ENCODE results near the gene FAS.
A peak's percentile ranks its signal among the peaks of the same experiment; 100 is the strongest.

FAS gene

DNA sequence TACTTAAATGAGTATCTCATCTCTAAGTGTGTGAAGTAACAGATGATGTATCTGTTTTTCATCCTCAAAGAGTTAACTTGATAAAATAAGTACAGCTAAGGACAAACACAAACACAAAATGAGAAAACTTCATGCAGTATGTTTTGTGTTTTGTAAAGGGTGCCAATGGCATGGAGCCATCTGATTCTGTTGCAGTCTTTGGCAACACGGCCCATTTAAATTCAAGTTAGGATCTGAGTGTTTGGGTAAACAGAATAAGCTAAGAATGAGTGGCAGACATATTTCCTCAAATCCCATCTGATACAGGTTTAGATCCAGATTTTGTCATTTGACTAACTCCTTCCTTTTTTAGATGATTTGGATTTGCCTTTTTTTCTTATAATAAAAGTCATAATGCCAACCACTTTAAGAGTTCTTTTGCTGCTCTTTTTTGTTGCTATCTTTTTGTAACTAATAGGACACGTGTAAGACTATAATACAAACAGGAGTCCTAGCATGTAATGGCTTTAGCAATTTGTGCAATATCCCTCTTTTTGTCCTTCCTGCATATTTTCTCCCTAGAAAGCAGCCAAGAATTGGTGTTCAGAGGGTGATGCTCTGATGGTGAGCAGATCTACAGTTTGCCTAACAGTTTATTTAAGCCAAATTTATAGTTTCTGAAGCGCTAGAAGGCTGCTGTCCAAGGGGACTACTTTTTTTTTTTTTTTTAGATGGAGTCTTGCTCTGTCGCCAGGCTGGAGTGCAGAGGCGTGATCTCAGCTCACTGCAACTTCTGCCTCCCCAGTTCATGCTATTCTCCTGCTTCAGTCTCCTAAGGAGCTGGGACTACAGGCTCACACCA is 19.2 kb upstream of the FAS start:
- no peak for DNase-seq (ENCODE audit: low read depth, low spot score)

DNA sequence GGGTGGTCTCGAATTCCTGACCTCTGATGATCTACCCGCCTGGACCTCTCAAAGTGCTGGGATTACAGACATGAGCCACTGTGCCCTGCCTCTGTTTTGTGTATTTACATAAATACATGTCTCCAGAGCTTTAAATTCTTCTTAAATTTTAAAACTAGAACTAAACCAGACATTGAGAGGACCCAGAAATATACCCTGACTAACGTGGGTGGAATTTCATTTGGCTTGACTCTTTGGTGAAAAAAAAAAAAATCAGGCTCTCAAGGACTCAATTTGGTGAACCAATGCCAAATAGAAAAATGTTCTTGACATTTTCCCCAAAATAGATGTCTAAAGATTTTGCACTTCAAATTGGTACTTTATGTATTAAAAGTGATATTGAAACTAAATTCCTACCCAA is 16.6 kb upstream of the FAS start:
- DNase-seq (ENCODE audit: low read depth, low spot score): peak; percentile 34

DNA sequence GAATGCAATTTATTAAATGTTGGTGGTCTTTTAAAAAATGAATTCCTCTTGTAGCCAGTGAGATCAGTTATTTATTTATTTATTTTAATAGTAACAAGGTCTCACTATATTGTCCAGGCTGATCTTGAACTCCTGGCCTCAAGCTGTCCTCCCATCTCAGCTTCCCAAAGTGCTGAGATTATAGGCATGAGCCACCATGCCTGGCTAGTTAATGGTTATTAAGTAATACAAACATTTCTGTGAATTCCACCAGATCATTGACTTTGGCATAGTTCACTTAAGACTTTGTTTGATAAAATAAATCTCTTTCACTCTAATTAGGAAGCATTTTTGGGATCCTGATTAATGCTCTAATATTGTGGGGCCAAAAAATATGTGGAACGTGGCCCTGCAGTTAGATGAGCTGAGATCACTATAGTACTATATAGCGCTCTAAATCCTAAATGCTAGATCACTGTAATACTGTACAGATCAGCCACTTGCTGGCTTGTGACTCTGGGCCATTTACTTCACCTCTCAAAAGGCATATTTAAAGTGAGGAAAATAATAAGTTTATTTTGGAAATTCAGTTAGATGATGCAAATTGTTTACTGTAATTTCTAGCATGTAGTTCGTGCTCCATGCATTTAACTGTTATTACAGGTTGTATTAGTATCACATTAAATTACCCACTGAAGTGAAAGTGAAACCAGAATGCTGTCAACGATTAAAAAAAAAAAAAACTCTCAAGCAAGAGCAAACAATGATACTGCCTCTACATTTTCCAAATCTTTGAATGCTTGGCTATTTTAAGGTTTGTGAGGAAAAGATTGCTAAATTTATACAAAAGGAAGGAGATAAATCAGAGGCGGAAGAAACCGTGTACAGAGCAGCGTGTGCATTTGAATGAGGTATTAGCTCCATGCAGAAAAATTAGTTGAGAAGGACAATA is 15.9 kb upstream of the FAS start:
- DNase-seq (ENCODE audit: low read depth, low spot score): peak; percentile 36

DNA sequence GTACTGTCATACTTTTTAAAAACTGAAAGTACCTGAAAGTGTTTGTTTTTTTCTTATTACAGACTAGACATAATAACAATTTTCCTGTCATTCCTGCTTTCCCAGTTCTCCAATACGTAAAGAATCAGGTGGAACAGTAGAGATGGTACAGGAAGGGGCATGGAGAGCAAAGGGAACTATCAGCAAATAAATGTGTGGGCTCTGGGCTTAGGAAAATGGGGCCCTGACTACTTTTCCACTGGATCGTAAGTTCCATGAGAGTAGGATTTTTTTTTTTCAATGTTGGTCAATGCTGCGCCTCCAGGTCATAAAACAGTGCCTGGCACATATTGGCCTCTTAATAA is 15.2 kb upstream of the FAS start:
- no peak for DNase-seq (ENCODE audit: low read depth, low spot score)

DNA sequence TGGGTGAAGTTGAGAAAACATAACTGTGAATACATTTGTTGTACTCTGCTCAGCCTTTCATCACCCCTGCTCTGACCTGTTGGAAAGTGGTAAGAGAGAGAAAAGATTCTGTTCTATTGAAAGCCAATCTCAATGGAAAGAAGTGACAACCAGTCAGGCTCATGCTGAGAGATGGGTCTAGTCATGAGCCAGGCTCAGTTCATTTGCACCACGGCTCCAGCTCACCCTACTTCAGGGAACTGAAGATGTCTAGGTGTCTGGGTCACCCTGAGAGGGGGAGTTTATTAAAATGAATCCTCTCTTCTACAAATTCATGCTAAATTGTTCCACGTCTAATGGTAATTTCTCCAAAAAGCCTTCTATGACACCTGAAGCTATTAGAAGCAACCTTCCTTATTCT is 12.1 kb upstream of the FAS start:
- no peak for DNase-seq (ENCODE audit: low read depth, low spot score)

DNA sequence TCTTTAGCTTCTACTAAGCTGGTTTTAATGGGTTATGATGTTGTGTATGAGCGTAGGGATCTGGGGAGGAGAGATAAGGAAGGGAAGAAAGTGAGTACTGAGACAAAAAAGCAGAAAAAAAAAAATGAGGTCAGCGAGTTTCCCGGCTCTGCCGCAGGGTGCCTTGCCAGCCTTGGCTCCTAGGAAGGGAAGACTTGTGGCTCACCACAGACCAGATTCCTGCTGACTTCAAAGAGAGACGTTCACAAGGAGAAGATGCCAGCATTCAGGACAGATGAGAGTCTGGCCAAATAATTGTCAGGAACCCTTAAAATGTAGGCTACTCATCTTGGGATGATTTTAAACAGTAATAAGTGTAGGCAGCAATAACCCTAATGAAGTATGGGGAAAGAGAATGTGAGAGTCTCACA is 11.4 kb upstream of the FAS start:
- peak; percentile 93 for DNase-seq (ENCODE audit: low read depth, low spot score)

DNA sequence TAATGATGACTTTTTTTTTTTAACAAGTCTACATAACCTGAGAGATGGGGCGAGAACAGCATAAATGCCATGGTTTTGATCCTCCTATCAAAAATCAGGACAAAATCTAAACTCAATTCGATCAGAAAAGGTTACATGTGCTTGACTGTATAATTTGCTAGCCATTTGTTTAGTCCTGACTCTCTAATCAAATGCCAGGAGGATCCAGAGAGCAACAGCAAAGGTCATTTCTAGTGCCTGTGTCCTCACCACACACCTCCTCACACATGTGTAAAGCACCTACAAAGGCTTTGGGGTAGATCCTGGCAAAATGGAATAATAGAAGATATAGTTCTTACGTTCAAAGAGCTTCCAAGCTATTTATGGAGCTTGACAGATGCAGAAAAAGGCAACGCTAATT is 11.0 kb upstream of the FAS start:
- no peak for DNase-seq (ENCODE audit: low read depth, low spot score)

DNA sequence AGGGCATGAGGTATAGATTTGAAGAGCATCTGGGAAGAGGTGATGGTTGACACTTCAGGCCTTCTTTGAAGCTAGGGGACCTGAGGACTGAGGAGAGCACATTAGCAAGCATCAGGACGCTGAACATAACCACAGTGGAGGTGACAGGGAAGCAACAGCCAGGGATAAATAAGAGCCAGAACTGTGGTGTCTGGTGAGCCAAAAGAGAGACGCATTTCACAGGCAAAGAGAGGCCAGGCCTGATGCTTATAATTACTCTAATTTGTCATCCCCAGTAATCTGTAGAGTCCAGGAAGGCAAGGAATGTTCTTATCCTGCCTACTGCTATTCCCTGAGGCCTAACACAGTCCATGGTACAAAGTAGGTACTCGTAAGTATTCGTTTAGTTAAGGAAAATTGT is 10.4 kb upstream of the FAS start:
- no peak for DNase-seq (ENCODE audit: low read depth, low spot score)

DNA sequence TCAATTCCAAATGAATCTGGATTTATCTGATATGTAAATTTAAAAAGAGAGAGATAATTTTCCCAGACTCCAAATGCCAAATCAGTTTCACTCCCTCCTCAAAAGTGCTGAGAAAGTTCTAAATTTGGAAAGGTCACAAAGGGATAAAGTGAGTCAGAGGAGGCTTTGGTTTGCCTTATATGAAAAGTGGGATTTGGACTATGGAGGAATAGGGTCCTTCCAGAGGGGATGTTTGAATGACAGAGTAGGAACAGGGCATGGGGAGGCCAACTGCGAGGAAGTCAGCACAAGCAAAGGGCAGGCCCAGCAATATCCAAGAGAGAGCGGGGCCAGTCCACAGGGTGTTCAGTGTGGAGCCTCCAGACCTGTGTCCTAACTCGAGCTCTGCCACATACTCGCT is 9.8 kb upstream of the FAS start:
- DNase-seq (ENCODE audit: low read depth, low spot score): no peak

DNA sequence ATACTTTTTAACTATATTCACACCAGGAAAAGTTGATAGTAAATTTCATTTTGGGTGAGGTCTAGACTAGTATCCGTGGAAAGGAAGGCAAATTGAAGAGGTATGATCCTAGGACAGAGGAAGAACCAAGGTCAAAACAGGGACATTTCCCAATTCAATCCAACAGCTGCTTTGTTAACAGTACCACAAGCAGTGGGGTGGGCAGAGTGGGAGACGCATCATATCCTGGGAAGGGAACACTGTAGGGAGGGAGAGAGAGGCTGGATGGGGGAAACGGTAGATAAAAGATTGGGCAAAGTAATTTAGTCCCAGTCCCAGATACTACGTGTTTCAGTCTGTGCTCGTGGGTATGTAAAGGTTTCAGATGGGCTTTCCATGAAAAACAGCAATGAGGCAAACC is 9.2 kb upstream of the FAS start:
- DNase-seq (ENCODE audit: low read depth, low spot score): no peak

DNA sequence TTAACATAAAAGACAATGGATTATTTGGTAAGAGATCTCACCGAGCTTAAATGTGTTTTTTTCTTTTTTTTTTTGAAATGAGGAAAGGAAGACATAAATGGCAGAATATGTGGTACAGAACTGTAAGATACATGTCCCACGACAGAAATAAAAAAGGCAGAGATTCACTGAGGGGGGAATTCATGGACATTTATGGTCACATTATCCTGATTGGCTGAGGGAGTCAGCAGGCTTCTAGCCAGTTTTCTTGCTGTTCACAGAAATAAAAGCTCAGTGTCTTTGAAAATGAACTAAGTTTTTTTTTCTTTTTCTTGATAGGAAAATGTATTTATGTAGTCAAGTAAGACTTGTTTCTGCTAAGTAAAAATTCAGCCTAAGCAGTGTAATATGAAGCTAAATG is 8.2 kb upstream of the FAS start:
- no peak for DNase-seq (ENCODE audit: low read depth, low spot score)

DNA sequence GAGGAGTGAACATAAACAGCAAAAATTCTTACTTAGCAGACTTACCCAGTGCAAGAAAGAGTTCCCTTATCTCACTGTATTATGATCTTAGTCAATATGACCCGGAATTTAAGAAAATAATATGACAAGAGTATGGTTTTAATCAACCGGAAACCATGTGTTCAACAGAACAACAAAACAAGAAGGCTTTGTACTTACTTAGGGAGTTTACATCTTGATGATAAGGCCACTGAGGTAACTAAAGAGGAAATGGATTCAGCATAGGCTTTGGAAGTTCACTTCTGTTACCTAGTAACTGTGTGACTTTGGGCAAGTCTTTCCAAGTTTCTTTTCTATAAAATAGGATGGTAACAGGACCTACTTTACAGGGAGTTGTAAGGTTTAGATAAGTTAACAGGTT is 7.4 kb upstream of the FAS start:
- no peak for DNase-seq (ENCODE audit: low read depth, low spot score)

DNA sequence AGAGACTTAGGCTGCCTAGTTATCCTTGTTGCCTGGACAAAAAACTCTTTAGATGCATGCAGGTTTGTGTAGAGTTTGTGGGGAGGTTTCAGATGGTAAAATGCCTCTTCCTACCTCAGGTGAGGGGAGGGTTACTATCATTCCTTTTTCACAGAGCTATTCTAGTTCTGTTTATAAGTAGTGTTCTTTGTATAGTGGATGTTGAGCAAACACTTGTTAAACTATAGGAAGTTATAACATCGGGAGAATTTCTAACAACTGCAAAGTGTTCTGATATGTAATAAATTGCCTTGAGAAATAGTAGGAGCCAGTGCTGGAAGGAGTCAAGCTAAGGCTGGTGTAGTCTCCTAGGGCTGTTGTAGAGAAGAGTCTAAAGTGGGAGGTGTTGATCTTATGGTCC is 6.7 kb upstream of the FAS start:
- no peak for DNase-seq (ENCODE audit: low read depth, low spot score)

DNA sequence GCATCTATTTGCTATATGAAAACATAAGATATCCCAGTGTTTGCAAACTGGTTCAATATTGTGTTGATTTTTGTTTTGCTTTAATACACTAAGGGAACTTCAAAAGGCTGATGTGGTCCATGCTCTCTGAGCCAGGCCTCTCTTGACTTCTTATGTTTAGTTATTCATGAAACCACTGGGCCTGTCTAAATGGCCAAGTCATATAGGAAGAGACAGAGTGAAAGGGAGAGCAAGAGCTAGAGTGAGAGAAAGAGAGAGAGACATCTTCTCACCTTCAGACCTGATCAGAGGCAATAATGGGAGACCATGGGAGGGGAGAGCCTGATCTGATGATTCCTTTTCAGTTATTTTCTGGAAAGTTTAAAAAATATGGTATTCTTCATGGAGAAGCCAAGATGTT is 6.1 kb upstream of the FAS start:
- no peak for DNase-seq (ENCODE audit: low read depth, low spot score)

DNA sequence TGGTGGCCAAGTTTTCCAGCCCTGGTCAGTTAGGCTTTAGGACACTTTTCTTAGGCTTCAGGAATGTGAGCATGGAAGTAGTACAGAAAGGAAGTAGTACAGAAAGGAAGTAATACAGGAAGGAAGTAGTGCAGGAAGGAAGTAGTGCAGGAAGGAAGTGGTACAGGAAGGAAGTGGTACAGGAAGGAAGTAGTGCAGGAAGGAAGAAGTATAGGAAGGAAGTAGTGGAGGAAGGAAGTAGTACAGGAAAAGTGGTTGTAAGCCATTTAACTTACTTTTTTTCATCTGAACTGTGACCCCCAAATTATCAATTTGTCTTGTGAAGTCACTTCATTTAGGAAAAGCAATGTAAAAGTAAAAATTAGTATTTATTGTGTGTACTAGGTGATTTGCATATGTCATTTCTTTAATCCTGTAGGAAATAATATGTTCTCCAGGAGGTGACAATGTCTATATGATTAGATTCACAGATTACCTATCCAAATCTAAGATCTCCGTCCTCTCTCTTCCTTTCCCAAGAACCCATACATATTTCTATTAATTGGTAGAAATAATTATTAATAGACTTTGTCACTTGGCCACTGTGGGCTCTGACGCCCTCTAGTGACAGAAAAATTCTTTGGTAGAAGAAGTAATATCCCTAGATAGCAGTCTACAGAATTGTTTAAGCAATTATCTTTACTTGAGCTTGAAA is 3.9 kb upstream of the FAS start:
- peak; percentile 61 for DNase-seq (ENCODE audit: low read depth, low spot score)

DNA sequence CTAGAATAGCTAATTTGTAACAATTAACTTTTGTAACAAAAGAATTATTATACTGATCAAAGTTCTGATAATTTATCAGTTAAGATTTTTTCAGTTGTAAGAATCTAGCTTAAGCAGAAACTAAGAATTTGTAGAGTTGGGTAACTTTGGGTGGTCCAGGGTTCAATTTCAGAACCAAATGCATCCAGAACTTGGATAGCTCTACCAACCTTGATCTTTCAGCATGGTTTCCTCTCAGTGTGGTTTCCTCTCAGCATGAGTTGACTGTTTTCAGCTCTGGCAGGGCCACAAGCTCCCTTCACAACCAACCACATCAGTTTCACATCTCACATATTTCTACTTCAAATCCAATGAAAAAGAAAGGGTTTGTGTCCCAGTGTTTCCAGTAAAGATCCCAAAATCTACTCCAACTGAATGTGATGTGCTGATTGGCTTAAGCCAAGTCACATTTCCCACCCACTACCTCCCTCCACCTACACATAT is 3.3 kb upstream of the FAS start:
- peak; percentile 56 for DNase-seq (ENCODE audit: low read depth, low spot score)

DNA sequence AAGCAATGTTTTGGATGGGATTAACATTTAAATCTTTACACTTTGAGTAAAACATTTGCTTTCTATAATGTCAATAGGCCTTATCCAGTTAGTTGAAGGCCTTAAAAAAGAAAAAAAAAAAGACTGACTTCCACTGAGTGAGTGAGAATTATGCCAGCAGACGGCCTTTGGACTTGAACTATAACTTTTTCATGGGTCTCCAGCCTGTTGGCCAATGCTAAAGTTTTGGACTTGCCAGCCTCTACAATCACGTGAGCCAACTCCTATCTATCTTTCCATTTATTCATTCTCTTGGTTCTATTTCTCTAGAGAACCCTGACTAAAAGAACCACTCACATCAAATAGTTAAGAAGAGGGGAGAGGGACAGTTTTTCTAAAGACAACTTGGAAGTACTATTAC is 2.8 kb upstream of the FAS start:
- no peak for DNase-seq (ENCODE audit: low read depth, low spot score)

DNA sequence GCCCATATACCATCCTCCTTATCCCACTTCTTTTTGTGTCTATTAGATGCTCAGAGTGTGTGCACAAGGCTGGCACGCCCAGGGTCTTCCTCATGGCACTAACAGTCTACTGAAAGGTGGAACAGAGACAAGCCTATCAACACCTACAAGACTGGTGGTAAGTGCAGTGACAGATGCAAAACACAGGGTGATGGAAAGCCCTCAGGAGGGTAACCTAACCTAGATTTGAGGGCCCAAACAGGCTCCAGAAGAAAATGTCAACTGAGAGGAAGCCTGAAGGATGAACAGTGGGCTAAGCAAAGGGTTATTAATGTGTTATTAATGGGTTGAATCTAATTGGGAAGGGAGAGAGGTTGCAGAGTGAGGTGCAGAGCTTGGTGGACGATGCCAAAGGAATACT is 1.2 kb upstream of the FAS start:
- no peak for DNase-seq (ENCODE audit: low read depth, low spot score)

DNA sequence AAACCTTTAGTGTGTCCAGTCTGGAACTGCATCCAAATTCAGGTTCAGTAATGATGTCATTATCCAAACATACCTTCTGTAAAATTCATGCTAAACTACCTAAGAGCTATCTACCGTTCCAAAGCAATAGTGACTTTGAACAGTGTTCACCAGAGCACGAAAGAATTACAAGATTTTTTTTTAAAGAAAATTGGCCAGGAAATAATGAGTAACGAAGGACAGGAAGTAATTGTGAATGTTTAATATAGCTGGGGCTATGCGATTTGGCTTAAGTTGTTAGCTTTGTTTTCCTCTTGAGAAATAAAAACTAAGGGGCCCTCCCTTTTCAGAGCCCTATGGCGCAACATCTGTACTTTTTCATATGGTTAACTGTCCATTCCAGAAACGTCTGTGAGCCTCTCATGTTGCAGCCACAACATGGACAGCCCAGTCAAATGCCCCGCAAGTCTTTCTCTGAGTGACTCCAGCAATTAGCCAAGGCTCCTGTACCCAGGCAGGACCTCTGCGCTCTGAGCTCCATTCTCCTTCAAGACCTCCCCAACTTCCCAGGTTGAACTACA is 694 bp upstream of the FAS start:
- peak; percentile 50 for DNase-seq (ENCODE audit: low read depth, low spot score)

DNA sequence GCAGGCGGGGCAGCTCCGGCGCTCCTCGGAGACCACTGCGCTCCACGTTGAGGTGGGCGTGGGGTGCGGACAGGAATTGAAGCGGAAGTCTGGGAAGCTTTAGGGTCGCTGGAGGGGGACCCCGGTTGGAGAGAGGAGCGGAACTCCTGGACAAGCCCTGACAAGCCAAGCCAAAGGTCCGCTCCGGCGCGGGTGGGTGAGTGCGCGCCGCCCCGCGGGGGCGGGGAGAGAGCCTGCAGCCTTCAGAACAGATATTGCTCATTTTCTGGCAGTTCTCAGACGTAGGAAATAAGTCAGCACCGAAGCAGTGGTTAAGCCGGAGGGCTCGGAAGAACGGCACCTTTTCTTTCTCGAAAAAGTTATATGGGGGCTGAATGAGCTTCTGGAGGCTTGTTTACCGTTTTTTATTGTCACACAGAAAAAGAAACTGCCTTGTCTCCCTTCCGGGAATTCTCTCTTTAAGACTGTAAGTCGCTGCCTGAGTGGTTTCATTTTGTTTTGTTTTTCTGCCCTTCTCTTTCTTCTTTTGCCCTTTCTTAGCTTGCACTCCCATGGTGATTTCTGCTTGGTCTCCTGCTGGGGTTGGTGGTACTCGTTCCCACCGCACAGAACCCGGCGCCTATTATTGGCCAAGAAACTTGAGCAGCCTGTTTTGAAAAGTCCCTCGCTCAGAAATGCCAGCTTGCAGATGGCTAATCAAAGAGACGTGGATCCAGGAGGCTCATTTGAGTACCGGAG is 732 bp downstream of the FAS start:
- DNase-seq (ENCODE audit: low read depth, low spot score): peak; percentile 83

DNA sequence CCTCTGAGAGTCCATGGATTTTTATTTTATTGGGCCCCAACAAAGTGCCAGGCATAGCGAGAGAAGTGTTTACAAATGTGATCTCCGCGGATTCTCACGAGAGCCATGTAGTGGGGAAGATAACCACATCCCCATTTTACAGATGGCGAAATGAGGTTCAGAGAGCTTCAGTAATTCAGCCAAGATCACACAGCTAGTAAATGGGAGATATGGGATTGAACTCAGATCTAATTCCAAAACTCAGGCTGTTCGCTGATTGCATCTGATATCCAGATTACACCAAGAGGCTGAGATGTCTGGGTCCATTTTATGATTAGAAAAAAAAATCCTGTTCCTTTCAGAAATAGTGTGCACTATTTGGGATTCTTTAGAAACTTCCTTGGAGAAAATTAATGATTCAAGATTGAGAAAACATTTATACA is 1.3 kb downstream of the FAS start:
- DNase-seq (ENCODE audit: low read depth, low spot score): no peak
